Epithelial cell of proximal tubule (primary cell): ENCODE measurements around the gene NUAK1. TPM values are rescaled to one million over a fixed set of nuclear protein-coding genes. Genes with fewer than 3 reads are reported as not detected.
A peak's percentile ranks its signal among the peaks of the same experiment; 100 is the strongest.

Experiments
- DNase-seq: peaks from one replicate; pipeline ENCODE4 v3.0.0-alpha.2; 2011; ENCODE audit warnings: low read depth
- H3K4me3 ChIP-seq: 2 replicates; pipeline ENCODE4 v1.5.1; 2011; ENCODE audit warnings: low read depth, mild to moderate bottlenecking, low read length
- total RNA-seq: library from RNA; depleted of rRNA; stranded (reverse); fragments of >200 nt; gene quantifications from 2 replicates; pipeline ENCODE4 v1.2.3, GENCODE V29; 2015
- TF ChIP-seq, protein P1 (sequence below): conservative IDR thresholded peaks from 2 replicates; pipeline ENCODE4 v1.5.1; 2012; ENCODE audit warnings: low read depth, mild to moderate bottlenecking, low read length

NUAK1 gene
- total RNA-seq, 1 donor from 2014 or later = 34.5 TPM

GRCh38 chr12:106131676-106132075 is 7.1 kb downstream of the NUAK1 start:
- no peak for DNase-seq
- no peak overlapping the region for H3K4me3 ChIP-seq
- TF ChIP-seq, protein P1, sequence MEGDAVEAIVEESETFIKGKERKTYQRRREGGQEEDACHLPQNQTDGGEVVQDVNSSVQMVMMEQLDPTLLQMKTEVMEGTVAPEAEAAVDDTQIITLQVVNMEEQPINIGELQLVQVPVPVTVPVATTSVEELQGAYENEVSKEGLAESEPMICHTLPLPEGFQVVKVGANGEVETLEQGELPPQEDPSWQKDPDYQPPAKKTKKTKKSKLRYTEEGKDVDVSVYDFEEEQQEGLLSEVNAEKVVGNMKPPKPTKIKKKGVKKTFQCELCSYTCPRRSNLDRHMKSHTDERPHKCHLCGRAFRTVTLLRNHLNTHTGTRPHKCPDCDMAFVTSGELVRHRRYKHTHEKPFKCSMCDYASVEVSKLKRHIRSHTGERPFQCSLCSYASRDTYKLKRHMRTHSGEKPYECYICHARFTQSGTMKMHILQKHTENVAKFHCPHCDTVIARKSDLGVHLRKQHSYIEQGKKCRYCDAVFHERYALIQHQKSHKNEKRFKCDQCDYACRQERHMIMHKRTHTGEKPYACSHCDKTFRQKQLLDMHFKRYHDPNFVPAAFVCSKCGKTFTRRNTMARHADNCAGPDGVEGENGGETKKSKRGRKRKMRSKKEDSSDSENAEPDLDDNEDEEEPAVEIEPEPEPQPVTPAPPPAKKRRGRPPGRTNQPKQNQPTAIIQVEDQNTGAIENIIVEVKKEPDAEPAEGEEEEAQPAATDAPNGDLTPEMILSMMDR = no peak

- H3K4me3 ChIP-seq = no peak overlapping the region
- DNase-seq = no peak
- TF ChIP-seq, protein P1 = no peak
Observed at GRCh38 chr12:106130474-106131113, 8.2 kb downstream of the NUAK1 start.

GRCh38 chr12:106128585-106129328 is 10.0 kb downstream of the NUAK1 start:
- H3K4me3 ChIP-seq = no peak overlapping the region
- TF ChIP-seq, protein P1 = no peak
- DNase-seq = no peak

DNA sequence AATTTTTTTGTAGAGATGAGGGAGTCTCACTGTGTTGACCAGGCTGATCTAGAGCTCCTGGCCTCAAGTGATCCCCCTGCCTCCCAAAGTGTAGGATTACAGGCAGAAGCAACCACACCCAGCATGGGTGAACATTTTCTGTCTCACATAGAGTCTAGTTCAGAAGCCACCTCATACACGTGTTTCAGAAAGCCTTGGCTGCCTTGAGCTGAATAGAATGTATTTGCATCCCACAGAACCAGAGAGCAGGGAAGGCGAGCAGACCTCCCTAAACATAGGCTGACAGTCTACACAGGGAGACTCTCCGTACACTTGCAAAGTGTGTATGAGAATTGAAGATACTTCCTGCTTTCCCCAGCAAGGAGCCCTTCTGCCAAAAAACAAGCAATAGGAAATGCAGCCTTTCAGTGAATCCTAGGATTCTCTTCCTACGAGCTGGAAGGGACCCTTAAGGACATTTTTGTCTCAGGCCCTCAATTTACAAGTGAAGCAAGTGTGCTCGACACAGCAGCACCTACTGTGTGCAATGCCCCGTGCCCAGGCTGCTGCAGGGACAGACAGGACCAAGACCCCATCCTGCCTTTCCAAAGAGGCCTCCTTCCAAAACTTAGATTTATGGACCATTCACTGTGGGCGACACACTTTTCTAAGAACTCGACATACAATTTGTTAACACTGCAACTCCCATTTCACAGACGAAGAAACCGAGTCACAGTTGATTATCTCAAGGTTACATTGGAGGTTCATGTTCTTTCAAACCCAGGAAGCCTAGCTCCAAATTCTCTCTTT is 11.2 kb downstream of the NUAK1 start:
- no peak overlapping the region for H3K4me3 ChIP-seq
- no peak for DNase-seq
- TF ChIP-seq, protein P1 = no peak

DNA sequence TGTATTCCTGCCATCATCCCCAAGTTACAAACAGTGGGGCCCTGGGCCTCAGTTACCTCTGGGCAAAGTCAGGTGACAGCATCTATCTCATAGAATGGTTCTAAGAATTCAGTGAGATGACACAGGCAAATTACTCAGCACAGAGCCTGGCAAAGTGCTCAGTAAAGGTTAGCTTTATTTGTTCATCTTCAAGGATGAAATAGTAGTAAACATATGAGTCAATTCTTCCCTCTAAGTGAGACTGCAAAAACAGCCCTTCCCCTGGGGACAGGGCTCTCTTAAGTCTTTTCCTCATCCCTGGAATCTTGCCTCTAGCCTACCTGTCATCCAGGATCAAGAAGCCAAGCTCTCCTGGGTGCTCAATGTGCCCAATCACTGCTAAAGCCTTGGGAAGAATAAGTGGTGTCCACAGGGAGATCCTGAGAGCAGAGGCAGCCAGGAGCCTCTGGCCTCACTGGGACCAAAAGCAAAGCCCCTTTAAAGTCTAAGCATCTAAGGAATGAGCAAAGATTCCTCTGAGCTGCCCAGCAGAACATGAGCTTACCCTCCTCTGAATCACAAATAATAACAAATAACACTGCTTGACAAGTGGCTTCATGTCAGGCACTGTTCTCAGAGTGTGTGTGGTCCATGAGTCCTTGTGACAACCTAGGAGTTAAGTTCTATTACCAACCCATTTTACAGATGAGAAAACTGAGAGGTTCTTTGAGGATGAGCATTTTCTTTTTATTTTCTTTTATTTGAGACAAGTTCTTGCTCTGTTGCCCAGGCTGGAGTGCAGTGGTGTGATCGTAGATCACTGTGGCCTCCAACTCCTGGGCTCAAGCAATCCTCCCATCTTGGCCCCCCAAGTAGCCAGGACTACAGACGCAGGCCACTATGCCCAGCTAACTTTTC is 12.1 kb downstream of the NUAK1 start:
- no peak overlapping the region for H3K4me3 ChIP-seq
- DNase-seq = peak; percentile 45
- TF ChIP-seq, protein P1 = no peak

GRCh38 chr12:106125351-106126095 is 13.2 kb downstream of the NUAK1 start:
- DNase-seq = no peak
- no peak overlapping the region for H3K4me3 ChIP-seq
- TF ChIP-seq, protein P1 = no peak
